ENCODE results near the gene CHD9NB.

Gene CHD9NB

GRCh38 chr16:53052519-53053501 lies at the start of gene CHD9NB:
TSS of gene CHD9NB (minus strand) at chr16:53052897. CDS start at chr16:53044158, 8,739 bp downstream.
- peak; percentile 23 for DNase-seq

- DNase-seq = no peak
Observed at GRCh38 chr16:53100889-53101288, 48.2 kb upstream of the CHD9NB start.

DNA sequence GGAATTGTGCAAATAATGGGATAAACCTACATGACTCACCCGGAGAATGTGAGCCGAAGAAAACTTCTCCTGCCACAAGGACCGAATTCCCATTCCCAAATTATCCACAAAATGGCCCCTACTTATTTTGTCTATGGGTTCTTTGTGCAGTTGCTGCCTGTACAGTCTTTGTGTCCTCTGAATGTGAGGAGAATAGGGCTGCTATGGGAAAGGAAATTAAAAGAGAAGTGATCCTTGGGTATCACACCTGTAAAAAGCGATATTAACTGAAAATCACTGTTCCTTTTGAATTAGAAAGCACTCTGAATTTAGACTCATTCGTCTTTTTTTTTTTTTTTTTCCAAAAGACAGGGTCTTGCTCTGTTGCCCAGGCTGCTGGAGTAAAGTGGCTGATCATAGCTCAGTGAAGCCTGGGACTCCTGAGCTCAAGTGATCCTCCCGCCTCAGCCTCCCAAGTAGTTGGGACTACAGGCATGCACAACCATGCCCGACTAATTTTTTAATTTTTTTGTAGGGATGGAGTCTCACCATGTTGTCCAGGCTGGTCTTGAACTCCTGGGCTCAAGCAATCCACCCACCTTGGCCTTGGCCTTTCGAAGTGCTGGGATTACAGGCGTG lies 47.5 kb upstream of the CHD9NB start:
- no peak for DNase-seq

- DNase-seq = peak; percentile 67
Observed at GRCh38 chr16:53099318-53100130, 46.8 kb upstream of the CHD9NB start.

- DNase-seq = peak; percentile 53
Observed at GRCh38 chr16:53098526-53099317, 46.0 kb upstream of the CHD9NB start.

DNA sequence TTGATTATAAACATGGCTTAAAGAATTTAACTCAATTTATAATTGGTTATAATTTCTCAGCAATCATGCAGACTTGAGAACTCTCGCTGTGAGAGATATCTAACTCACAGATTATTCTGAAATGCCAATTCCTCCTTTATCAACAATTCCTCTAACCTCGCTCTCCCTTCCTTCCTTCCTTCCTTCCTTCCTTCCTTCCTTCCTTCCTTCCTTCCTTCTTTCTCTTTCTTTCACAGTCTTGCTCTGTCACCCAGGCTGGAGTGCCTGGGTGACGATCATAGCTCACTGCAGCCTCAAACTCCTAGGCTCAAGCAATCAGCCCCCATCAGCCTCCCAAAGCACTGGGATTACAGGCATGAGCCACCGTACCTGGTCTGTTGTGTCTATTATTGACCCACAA lies 44.5 kb upstream of the CHD9NB start:
- DNase-seq = no peak

DNA sequence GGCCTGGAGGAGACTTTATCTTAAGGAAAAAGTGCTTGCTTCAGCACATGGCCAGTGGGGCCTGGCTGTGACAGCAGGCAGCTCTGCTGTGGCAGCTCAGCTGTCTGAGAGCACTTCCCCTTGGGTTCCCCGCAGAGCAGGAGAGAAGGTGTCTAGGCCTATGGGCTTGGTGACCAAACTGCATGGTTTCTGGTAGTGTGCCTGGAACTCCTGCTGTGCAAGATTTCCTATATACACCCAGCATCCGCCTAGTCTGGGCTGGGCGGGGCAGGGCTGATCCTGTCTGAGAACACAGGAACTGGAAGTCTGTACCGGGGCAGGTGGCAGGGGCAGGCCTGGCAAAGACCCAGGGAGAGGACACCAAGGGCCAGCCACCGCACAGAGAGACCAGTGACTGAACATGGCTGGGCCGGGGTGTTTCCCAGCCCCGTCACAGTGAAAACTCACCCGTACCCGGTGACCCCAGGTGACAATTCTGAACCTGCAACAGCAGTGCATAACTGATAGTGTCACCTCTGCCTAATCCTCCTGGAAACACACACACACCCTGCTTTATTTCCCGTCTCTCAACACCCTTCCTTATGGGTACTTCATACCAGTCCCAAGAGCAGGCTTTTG lies 41.4 kb upstream of the CHD9NB start:
- no peak for DNase-seq

- DNase-seq = no peak
Observed at GRCh38 chr16:53093162-53093744, 40.6 kb upstream of the CHD9NB start.

DNA sequence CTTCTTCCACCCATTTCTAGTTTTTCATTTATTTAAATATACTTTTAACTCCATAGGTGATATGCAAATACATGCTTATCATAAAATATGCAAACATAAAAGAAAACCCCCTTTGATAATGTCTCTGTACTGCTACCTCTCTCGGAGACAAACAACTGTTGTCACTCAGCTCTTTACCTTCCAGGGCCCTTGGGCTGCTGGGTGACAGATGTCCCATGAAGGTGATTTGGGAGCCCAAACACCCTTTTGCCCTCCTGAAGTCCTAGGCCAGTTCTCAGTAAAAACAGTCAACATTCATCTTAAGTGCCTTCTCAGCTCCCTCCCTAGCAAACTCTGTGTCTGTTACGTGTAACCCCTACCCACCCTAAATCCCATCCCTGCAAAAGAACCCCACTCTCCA lies 39.6 kb upstream of the CHD9NB start:
- no peak for DNase-seq

DNA sequence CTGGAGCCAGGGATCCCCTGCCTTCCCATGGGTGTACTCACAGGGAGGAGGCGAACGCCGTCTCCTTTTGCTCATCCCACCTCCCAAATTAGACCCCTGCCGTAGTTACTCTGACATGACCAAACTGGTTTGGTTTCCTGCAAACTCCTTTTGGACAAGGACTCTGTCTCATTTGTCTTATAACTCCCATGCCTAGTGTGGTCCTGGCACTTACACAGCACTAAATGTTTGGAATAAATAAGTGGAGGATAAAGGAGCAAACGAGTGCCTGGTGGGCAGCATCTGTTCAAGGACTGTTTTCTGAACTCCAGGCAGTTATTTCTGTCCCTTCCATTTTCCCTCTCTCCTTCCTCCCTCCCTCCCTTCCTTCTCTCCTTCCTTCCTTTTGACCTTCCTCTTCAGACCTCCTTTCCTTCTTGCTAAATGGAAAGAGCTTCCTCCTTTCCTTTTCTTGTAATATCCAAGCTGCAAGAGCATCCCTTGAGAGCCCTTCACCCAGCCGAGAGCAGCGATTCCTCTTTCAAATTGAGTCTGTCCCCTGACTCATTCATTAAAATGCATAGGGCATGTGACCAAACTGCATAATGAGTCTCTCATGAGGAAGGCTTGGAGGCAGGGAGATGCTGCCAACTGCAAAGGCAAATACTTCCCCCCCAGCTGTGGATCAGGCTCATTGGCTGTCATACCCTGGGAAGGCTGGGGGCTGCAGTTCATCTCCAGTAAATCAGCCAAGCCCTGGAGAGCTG lies 38.9 kb upstream of the CHD9NB start:
- peak; percentile 29 for DNase-seq

GRCh38 chr16:53090591-53091411 lies 38.1 kb upstream of the CHD9NB start:
- DNase-seq = peak; percentile 32

- DNase-seq = no peak
Observed at GRCh38 chr16:53090286-53090590, 37.5 kb upstream of the CHD9NB start.

DNA sequence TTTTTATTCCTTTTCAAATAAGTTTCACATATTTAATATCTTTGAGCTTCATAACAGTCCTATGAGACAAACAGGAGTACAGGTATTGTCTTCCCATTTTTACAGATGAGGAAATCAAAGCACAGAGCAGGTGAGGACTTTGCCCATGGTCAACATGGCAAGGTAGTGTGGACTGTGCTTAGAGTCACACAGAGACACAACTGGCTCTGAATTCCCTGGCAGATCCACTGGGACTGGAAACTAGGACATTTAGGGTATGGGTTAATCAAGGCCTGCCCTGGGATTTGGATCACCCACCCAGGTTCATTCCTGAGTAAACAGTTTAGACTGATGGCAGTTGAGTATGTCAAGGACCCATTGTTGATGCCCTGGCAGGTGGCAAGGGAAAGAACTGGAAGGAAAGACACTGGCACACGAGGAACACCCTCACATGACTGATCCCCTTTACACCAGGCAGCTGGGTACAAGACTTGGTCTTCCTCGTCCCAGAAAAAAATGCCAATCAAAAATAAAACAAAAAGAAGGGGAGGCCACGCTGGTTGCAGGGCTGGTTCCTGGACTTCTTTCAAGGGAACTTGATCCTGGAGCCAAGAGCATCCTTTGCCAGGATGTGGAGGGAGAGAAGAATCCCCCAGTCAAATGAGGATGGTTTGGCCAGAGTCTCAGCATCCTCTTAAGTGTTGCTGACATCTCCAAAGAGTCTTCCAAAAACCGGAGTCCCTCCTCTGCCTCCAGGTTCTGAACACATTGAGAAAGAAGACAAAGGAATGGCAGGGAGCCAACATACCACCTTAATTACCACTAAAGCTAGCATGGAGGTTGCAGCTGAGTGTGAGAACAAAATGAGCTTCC lies 37.0 kb upstream of the CHD9NB start:
- DNase-seq = no peak

DNA sequence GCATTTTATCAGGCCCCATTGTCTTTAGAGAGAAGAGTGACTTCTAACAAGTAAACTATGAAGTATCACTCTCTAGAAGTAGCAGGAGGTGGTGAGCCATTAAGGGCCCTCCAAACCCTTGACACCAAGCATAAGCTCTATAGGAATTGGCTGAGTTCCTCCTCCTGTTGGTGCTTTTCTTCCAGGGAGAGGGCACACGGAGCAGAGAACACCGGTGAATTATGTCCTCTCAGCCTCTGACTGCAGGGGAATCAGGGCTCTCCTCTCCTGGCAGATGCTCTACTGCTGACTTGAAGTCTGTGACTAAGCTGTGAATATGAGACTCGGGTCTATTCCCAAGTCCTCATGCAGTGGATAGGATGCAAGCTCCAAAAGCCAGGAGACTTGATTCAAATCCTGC lies 34.4 kb upstream of the CHD9NB start:
- no peak for DNase-seq

DNA sequence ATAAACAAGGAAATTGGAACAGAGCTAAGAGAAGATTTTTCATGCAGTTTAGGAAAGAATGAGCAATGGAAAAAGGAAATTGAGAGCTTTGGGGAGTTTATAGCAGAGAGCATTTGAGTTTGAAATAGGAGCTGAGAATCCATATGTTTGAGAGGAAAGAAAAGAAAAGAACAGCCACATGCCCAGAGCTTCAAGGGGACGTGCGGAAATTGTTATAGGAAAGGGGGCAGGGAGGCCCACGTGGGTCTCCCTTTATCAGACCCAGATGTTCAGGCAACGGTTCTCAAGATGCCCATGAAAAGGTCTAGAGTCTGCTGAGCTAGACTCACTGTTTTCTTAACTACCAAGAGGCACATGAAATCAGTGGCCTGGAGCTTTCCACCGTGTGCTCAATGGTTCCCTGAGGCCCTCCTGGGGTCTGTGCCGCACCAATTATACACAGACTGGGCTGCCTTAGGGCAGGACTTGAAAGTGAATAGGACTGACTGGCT lies 33.3 kb upstream of the CHD9NB start:
- no peak for DNase-seq

DNA sequence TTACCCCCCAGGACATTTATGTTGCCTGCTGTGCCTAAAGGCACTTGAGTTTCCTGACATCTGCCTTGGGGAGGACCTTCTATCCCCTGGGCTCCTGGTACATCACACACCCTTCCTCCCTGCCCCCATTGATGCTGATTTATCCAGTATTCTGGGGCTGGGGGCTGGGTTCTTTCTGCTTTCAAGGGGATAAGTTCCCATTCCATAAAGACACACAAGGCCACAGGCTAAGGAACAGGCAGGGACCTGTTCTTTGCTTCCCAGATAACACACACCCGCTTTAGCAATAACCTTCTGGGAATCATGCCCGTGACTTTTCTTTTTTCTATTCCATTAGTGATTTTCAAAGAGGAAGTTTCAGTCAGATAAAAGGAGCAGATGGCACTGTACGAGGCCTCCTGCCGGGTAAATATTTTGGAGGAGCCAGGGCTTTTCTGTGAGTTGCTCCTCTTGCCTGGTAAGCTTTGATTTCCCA lies 32.7 kb upstream of the CHD9NB start:
- DNase-seq = no peak

DNA sequence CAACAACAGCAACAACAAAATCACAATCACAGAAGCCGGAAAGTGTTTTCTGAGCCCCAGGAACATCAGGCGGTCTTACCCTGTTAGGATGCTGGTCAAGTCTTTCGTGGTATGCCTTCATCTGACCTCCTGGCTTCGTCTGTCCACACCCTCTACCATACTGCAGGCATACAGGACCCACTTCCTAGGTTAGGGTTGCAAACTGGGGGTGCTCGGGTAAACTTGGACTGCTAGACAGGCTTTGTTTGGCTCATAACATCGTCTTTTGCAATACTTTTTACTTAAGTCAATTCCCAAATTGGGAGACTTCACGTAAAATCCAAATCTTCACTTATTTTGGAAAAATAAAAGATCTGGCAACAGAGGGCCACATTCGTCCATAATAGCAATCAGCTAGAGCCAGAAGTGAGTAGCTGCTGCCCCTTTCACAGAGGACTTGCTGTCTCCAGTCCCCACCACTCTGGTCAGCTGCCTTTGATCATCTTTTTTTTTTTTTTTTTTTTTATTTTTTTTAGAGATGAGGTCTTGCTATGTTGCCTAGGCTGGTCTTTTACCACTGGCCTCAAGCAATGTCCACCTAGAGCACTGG lies 32.1 kb upstream of the CHD9NB start:
- DNase-seq = no peak

- DNase-seq = no peak
Observed at GRCh38 chr16:53084141-53084541, 31.4 kb upstream of the CHD9NB start.

Measured in stimulated activated CD8-positive, alpha-beta memory T cell treated with anti-CD3 and anti-CD28 coated beads, Interleukin-4, amount 100 ng/mL, for 48 hours (primary cell).